OCI-LY7 (cell line): Measurements from ENCODE around the gene GNB4. TPM values are rescaled to one million over a fixed set of nuclear protein-coding genes. Genes with fewer than 3 reads are reported as not detected.

Source experiments
- BruUV-seq: library from RNA; stranded (reverse); fragments of 400-500 nt; replicated peaks from 2 replicates; lab custom pipeline; 2021; lab: Mats Ljungman, UMichigan
- CTCF ChIA-PET: fragments of 300-600 bp; sonication (Branson Sonifier 250); formaldehyde crosslinking; loops from one replicate; lab custom pipeline; 2022; ENCODE audit warnings: antibody characterized with exemption; ENCODE audit not compliant: unreplicated experiment; lab: Charles Lee
- POLR2A ChIA-PET: fragments of 300-600 bp; sonication (Branson Sonifier 250); formaldehyde crosslinking; loops from one replicate; lab custom pipeline; 2022; ENCODE audit warnings: antibody characterized with exemption; lab: Charles Lee
- DNase-seq: peaks from one replicate; pipeline ENCODE4 v3.0.0-alpha.2; 2015; ENCODE audit warnings: low spot score
- H2AFZ ChIP-seq: fragments of 200-600 bp; sonication (generic), shearing (Covaris generic); 2 replicates; pipeline ENCODE4 v1.6.1; 2014; ENCODE audit warnings: mild to moderate bottlenecking, antibody characterized with exemption, low read length, moderate library complexity
- H3K27ac ChIP-seq: fragments of 200-600 bp; sonication (generic); 2 replicates; pipeline ENCODE4 v1.5.1; 2014; ENCODE audit warnings: mixed run types, low read depth, mild to moderate bottlenecking, moderate library complexity, low read length, inconsistent platforms; ENCODE audit not compliant: poor library complexity, severe bottlenecking
- H3K36me3 ChIP-seq: fragments of 200-600 bp; sonication (generic); 2 replicates; pipeline ENCODE4 v1.6.1; 2014; ENCODE audit warnings: mild to moderate bottlenecking, antibody characterized with exemption, low read length, moderate library complexity, mixed read lengths; ENCODE audit not compliant: insufficient read depth
- H3K4me1 ChIP-seq: fragments of 200-600 bp; sonication (generic); 2 replicates; pipeline ENCODE4 v1.5.1; 2014; ENCODE audit warnings: mild to moderate bottlenecking, low read length; ENCODE audit not compliant: insufficient read depth, poor library complexity, severe bottlenecking
- H3K4me2 ChIP-seq: fragments of 200-600 bp; sonication (generic); 2 replicates; pipeline ENCODE4 v1.6.1; 2014; ENCODE audit warnings: mild to moderate bottlenecking, low read length
- H3K4me3 ChIP-seq: fragments of 200-600 bp; sonication (generic); 2 replicates; pipeline ENCODE4 v1.5.1; 2014; ENCODE audit warnings: mild to moderate bottlenecking, low read depth, low read length; ENCODE audit not compliant: poor library complexity, severe bottlenecking
- H3K79me2 ChIP-seq: fragments of 200-600 bp; sonication (generic); 2 replicates; pipeline ENCODE4 v1.6.1; 2016; ENCODE audit warnings: low read depth, mild to moderate bottlenecking, low read length, moderate library complexity, mixed read lengths; ENCODE audit not compliant: insufficient read depth
- H3K9me2 ChIP-seq: fragments of 200-600 bp; sonication (generic); 2 replicates; pipeline ENCODE4 v1.6.1; 2016; ENCODE audit warnings: mild to moderate bottlenecking, low read length, mixed read lengths; ENCODE audit not compliant: insufficient read depth
- H3K9me3 ChIP-seq: fragments of 200-600 bp; sonication (generic); 2 replicates; pipeline ENCODE4 v1.6.1; 2014; ENCODE audit warnings: mild to moderate bottlenecking, mixed run types, low read length, mixed read lengths
- H4K20me1 ChIP-seq: fragments of 200-600 bp; sonication (generic); 2 replicates; pipeline ENCODE4 v1.6.1; 2014; ENCODE audit warnings: mild to moderate bottlenecking, antibody characterized with exemption, low read length, moderate library complexity, mixed read lengths; ENCODE audit not compliant: insufficient read depth
- CTCF ChIP-seq: fragments of 200-600 bp; sonication (generic); conservative IDR thresholded peaks from 2 replicates; pipeline ENCODE4 v1.5.1; 2014; ENCODE audit warnings: mild to moderate bottlenecking, antibody characterized with exemption, low read length, moderate library complexity, mixed read lengths
- EZH2phosphoT487 ChIP-seq: fragments of 200-600 bp; sonication (generic); IDR thresholded peaks from 2 replicates; pipeline ENCODE4 v1.6.1; 2018; ENCODE audit warnings: low read depth, borderline replicate concordance, mild to moderate bottlenecking, mixed run types, antibody characterized with exemption, low read length, moderate library complexity, mixed read lengths
- intact Hi-C: fragments of 100-400 bp; cut with micrococcal nuclease; formaldehyde crosslinking; loops from one replicate; pipeline ENCODE4 v1.10.0; 2022; ENCODE audit not compliant: unreplicated experiment
- total RNA-seq, 2 experiments: library from RNA; depleted of rRNA in 1 of 2; stranded (reverse); fragments of >200 nt in 1 of 2; shearing (Covaris generic) in 1 of 2; gene quantifications; 2 replicates each; pipeline ENCODE4 v1.2.3, GENCODE V29; 2014 to 2022

GNB4 gene
- total RNA-seq, 2 experiments from 2014 or later, result 3.7 to 9.5 TPM

- intact Hi-C loops, result no loop called here
- Histone ChIP-seq H3K4me3 (no peak overlapping the region), H3K4me2 (no peak overlapping the region), H3K4me1 (no peaks in the 10 kb centered on the region), H2AFZ (no peak overlapping the region), H3K27ac (no peak overlapping the region), H3K9me3 (no peaks in the 10 kb centered on the region), H4K20me1 (no peaks in the 10 kb centered on the region), H3K9me2 (no peaks in the 10 kb centered on the region), H3K79me2 (no peaks in the 10 kb centered on the region), H3K36me3 (no peaks in the 10 kb centered on the region)
- ChIA-PET POLR2A (no interaction called here), CTCF (no interaction called here)
- DNase-seq, result no peak
- BruUV-seq, result no TSS peak
- TF ChIP-seq CTCF (no peak), EZH2phosphoT487 (no peak)
Observed at GRCh38 chr3:179418610-179419009, 32.7 kb downstream of the GNB4 start.

DNA sequence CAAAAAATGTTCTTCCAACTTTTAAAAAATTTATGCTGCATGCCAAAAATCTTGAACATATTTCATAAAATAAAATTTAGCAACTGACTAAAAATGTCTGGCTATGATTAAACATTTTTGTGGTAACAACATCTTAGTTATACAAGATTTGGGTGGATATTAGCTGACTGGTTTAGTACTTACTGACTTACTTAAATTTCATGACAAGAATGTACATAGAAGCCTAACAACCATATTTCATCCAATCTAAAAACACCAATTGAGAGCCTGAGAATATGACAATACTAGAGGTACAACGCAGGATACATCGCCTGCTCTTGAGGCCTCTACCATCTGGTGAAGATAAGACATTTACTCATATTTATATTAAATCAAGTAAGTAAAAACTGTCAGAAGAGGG lies 34.6 kb downstream of the GNB4 start:
- H3K4me2 ChIP-seq, result no peak overlapping the region
- TF ChIP-seq EZH2phosphoT487 (no peak), CTCF (no peak)
- H3K27ac ChIP-seq, result no peak overlapping the region
- no peaks in the 10 kb centered on the region for H3K4me1 ChIP-seq
- H3K9me3 ChIP-seq, result no peaks in the 10 kb centered on the region
- ChIA-PET CTCF (no interaction called here), POLR2A (interaction anchor here (1.4 to 1.5 kb wide), 2 partner anchors 12 to 16 kb away, joined by 3 to 4 read pairs; no protein-coding TSS in a partner anchor)
- no peaks in the 10 kb centered on the region for H3K9me2 ChIP-seq
- intact Hi-C loops, result no loop called here
- no peaks in the 10 kb centered on the region for H3K36me3 ChIP-seq
- no TSS peak for BruUV-seq
- no peak for DNase-seq
- no peak overlapping the region for H3K4me3 ChIP-seq
- H3K79me2 ChIP-seq, result no peaks in the 10 kb centered on the region
- no peak overlapping the region for H2AFZ ChIP-seq
- H4K20me1 ChIP-seq, result no peaks in the 10 kb centered on the region

GRCh38 chr3:179415377-179415776 lies 35.9 kb downstream of the GNB4 start:
- ChIA-PET POLR2A (interaction anchor here (0.6 to 1.5 kb wide), 4 partner anchors 14 to 1687 kb away, joined by 3 to 4 read pairs (median 3); no protein-coding TSS in a partner anchor), CTCF (no interaction called here)
- Histone ChIP-seq H3K36me3 (no peaks in the 10 kb centered on the region), H3K9me3 (no peaks in the 10 kb centered on the region), H4K20me1 (no peaks in the 10 kb centered on the region), H3K9me2 (no peaks in the 10 kb centered on the region), H3K4me3 (no peak overlapping the region), H3K4me2 (no peak overlapping the region), H3K79me2 (no peaks in the 10 kb centered on the region), H3K27ac (no peak overlapping the region), H3K4me1 (no peaks in the 10 kb centered on the region), H2AFZ (no peak overlapping the region)
- BruUV-seq, result no TSS peak
- intact Hi-C loops, result no loop called here
- DNase-seq, result no peak
- no peak for TF ChIP-seq EZH2phosphoT487
- TF ChIP-seq CTCF, result no peak
